Middle frontal gyrus (tissue), 1 donor: ENCODE data around the gene GOLPH3L.
A peak's percentile ranks its signal among the peaks of the same experiment; 100 is the strongest.
"Not testable (repeated sequence)": the region's sequence is repeated elsewhere in the genome, so short reads cannot be mapped to it uniquely, and the experiment has no call there.

Source experiments
- DNase-seq: peaks from one replicate; pipeline ENCODE4 v3.0.0-alpha.2; 2015; ENCODE audit warnings: low spot score; ENCODE audit errors: extremely low spot score

Gene GOLPH3L

GRCh38 chr1:150660584-150660983 lies 36.4 kb downstream of the GOLPH3L start:
- DNase-seq: no peak

DNA sequence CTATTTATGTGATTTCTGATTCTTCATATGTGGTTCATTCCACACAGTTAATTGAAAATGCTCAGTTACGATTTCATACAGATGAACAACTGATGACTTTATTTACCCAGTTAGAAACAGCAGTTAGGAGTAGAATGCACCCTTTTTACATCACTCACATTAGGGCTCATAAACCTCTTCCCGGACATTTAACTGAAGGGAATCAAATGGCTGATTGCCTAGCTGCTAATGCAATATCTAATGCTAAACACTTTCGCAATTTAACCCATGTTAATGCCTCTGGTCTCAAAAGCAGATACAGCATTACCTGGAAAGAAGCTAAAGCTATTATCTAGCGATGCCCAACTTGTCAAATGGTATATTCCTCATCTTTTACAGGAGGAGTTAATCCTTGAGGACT lies 39.9 kb downstream of the GOLPH3L start:
- DNase-seq: not testable (repeated sequence)

GRCh38 chr1:150654635-150655034 lies 42.3 kb downstream of the GOLPH3L start:
- DNase-seq: not testable (repeated sequence)

DNA sequence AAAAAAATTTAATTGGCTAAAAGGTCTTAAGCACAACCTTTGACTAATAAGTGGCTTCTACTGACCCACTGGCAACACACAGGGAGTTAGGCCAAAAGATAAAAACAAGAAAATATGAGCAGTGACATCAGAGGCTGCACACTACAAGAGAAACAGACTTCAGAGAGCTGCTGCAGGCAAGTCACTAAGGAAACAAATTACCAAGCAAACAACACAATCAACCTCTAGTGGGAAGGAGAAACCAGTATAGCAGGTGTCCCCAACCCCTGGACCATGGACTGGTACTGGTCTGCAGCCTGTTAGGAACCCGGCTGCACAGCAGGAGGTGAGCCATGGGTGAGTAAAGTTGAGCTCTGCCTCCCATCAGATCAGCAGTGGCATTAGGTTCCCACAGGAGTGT lies 46.8 kb downstream of the GOLPH3L start:
- no peak for DNase-seq

- DNase-seq: no peak
Observed at GRCh38 chr1:150649441-150650075, 47.4 kb downstream of the GOLPH3L start.

GRCh38 chr1:150642296-150642695 lies 54.7 kb downstream of the GOLPH3L start:
- DNase-seq: no peak

- DNase-seq: not testable (repeated sequence)
Observed at GRCh38 chr1:150641126-150641815, 55.7 kb downstream of the GOLPH3L start.

GRCh38 chr1:150638430-150638829 lies 58.5 kb downstream of the GOLPH3L start:
- DNase-seq: not testable (repeated sequence)

GRCh38 chr1:150634839-150635622 lies 61.9 kb downstream of the GOLPH3L start:
- DNase-seq: not testable (repeated sequence)

DNA sequence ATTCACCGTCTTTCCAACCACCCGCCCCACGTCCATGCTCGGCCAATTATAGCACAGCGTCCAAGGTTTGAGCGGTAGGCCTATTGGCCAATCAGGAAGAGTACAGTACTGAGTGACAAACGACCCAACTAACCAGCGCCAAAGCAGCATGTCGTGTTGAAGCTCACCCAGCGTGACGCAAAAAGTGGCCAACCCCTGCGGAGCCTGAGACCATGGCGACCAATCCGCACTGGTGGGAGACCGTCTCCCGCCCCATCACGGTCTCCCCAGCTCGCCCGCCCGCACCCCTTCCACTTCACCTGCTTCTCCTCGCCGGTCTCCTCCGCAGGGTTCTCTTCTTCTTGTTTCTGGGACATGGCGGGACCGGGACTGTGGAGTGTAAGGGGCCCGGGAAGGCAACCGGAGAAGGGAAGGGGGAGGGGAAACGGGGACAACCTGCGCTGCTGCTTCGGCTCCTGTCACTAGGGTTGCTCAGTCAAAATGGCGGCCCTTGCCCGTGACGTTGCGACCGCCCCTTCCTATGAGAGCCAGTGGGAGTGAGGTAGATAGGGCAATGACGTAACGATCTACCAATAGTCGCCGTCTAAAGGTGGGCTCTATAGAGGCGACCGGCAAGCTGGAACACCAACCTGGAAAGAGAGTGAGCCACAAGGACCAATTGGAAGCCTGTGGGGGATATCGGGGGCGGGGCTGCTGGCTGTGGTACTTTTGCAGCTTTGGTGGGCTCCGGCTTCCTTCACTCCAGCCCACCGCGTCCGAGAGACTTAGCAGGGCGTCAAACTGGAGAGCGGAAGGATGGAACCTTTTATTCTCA lies 67.6 kb downstream of the GOLPH3L start, which contains the start of gene ENSA:
Gene ENSA, minus strand, starts transcription at position 498 of the 814 bp plus-strand sequence. Its CDS starts 142 bp downstream, at position 356.
- peak; percentile 96 for DNase-seq

- DNase-seq: no peak
Observed at GRCh38 chr1:150628766-150629114, 68.2 kb downstream of the GOLPH3L start.

- DNase-seq: no peak
Observed at GRCh38 chr1:150627826-150628410, 69.0 kb downstream of the GOLPH3L start.

- DNase-seq: peak; percentile 69
Observed at GRCh38 chr1:150626150-150626549, 70.8 kb downstream of the GOLPH3L start.

DNA sequence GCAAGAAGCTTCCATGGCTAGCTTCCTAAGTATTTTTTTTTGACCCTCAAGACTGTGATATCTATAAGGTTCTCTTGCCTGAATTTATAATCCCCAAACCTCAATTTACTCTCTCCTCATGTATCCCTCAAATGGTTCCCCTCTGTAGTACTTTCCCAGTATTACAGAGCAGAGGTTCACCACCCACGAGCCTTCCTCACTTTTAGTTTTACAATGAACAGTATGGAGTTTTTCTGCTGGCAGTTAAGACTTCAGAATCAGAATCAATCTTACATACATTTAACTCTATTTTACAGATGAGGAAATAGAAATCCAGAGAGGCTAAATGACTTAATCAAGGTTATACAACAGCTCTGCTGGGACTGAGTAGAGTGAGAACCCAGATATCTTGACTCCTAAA lies 72.4 kb downstream of the GOLPH3L start:
- not testable (repeated sequence) for DNase-seq

- not testable (repeated sequence) for DNase-seq
Observed at GRCh38 chr1:150624134-150624533, 72.8 kb downstream of the GOLPH3L start.

GRCh38 chr1:150622303-150622975 lies 74.5 kb downstream of the GOLPH3L start:
- no peak for DNase-seq

DNA sequence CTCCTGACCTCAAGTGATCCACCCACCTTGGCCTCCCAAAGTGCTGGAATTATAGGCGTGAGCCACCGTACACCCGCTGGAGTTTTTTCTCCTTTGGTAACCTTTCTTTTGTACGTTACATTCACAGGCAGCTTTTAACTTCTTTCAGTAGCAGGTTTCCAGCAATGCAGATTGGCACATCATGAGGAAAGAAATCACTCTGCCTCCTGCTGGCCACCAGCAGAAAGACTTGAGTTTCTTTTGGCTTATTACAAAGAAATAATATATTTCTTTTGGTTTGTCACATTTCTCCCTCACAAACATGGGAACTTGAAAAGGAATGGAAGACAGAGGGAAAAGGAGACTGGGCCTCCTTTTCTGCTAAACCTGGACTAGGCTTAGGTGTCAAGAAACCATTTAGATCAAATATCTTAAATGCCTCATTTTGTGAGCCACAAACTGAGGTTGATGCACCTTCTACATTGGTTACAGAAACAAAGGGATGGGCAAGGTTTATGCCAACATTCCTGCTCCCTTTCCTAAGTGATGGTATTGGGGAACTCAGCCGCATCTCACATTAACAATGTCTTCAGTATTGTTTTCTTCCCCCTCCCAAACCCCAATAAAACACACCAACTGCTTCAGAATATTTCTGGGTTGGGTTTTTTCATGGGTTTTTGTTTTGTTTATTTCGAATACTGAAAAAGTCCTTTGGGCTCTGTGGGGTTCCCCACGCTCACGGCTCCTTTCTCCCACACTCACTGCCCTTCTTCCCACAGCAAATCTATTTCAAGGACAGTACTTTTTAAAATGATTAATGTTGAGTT lies 75.3 kb downstream of the GOLPH3L start:
- DNase-seq: no peak

- no peak for DNase-seq
Observed at GRCh38 chr1:150620919-150621318, 76.0 kb downstream of the GOLPH3L start.
